Measurements from ENCODE around the gene AXIN1.

DNA sequence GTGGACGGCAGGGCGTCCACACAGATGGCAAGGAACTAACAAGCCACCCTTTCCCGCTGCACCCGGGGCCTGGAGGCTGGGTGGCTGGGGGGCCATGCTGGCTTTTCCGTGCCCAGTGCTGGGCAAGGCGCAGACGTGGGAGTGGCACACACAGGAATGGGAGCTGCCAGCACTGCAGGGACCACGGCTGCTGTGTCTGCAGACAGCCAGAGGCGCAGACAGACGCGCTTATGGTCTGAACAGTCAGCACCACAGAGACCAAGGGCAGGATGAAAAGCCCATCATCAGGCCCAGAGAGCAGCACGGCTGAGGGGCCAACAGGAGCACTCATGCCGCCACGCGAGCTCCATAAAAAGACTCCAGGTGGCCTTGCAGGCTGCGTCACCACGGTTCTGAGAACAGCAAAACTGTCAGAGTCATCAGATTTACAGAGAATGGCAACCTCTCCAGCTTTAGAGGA, 45.6 kb downstream of the AXIN1 start:
- TF ChIP-seq, protein P1, sequence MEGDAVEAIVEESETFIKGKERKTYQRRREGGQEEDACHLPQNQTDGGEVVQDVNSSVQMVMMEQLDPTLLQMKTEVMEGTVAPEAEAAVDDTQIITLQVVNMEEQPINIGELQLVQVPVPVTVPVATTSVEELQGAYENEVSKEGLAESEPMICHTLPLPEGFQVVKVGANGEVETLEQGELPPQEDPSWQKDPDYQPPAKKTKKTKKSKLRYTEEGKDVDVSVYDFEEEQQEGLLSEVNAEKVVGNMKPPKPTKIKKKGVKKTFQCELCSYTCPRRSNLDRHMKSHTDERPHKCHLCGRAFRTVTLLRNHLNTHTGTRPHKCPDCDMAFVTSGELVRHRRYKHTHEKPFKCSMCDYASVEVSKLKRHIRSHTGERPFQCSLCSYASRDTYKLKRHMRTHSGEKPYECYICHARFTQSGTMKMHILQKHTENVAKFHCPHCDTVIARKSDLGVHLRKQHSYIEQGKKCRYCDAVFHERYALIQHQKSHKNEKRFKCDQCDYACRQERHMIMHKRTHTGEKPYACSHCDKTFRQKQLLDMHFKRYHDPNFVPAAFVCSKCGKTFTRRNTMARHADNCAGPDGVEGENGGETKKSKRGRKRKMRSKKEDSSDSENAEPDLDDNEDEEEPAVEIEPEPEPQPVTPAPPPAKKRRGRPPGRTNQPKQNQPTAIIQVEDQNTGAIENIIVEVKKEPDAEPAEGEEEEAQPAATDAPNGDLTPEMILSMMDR (IDR thresholded peaks at IDR 0.05) = no peak
- no peak for TF ChIP-seq SIN3A (IDR thresholded peaks at IDR 0.05; ENCODE audit: borderline replicate concordance, insufficient read depth, low read depth, low read length)
